Effector CD4-positive, alpha-beta T cell (primary cell): Measurements from ENCODE around the gene FLCN.
"Not testable (repeated sequence)": the region's sequence is repeated elsewhere in the genome, so short reads cannot be mapped to it uniquely, and the experiment has no call there.

ENCODE experiments used
- DNase-seq: peaks from one replicate; pipeline ENCODE4 v3.0.0-alpha.2; 2020
- total RNA-seq: gene quantifications from one replicate; lab custom pipeline; 2026; lab: John Stamatoyannopoulos, UW

FLCN gene
- total RNA-seq: 48.4 reads per million, percentile 67 among the genes with 10 or more reads in this experiment

- DNase-seq: peak; percentile 89
These were observed at the start of gene FLCN for GRCh38 chr17:17237026-17237799. TSS of gene FLCN (minus strand) at chr17:17237168. CDS start at chr17:17228137, 9,031 bp downstream.

GRCh38 chr17:17285951-17286350 lies 49.0 kb upstream of the FLCN start:
- no peak for DNase-seq

- DNase-seq: peak; percentile 97
These were observed 43.9 kb upstream of the FLCN start, which contains the start of gene COPS3 for GRCh38 chr17:17280613-17281549. TSS of gene COPS3 (minus strand) at chr17:17281246. CDS start at chr17:17281186, 60 bp downstream.

GRCh38 chr17:17279316-17279715 lies 42.3 kb upstream of the FLCN start:
- no peak for DNase-seq

GRCh38 chr17:17277431-17277830 lies 40.5 kb upstream of the FLCN start:
- not testable (repeated sequence) for DNase-seq

GRCh38 chr17:17275971-17276370 lies 39.0 kb upstream of the FLCN start:
- no peak for DNase-seq

- no peak for DNase-seq
These were observed 33.2 kb upstream of the FLCN start for GRCh38 chr17:17269926-17270773.

- DNase-seq: no peak
These were observed 27.5 kb upstream of the FLCN start for GRCh38 chr17:17264430-17264829.

GRCh38 chr17:17258998-17259397 lies 22.0 kb upstream of the FLCN start:
- no peak for DNase-seq

- no peak for DNase-seq
These were observed 21.0 kb upstream of the FLCN start for GRCh38 chr17:17258011-17258410.

GRCh38 chr17:17256316-17256715 lies 19.3 kb upstream of the FLCN start:
- no peak for DNase-seq

GRCh38 chr17:17255689-17256088 lies 18.7 kb upstream of the FLCN start:
- not testable (repeated sequence) for DNase-seq

- DNase-seq: no peak
These were observed 17.1 kb upstream of the FLCN start for GRCh38 chr17:17254036-17254435.

- DNase-seq: no peak
These were observed 16.4 kb upstream of the FLCN start for GRCh38 chr17:17253406-17253805.

GRCh38 chr17:17252149-17252661 lies 15.2 kb upstream of the FLCN start:
- DNase-seq: no peak

- no peak for DNase-seq
These were observed 9.9 kb upstream of the FLCN start for GRCh38 chr17:17246879-17247278.

- DNase-seq: no peak
These were observed 6.2 kb upstream of the FLCN start for GRCh38 chr17:17243163-17243562.

- no peak for DNase-seq
These were observed 5.3 kb upstream of the FLCN start for GRCh38 chr17:17242246-17242645.

- DNase-seq: no peak
These were observed 4.7 kb upstream of the FLCN start for GRCh38 chr17:17241656-17242055.

- no peak for DNase-seq
These were observed 2.9 kb upstream of the FLCN start for GRCh38 chr17:17239832-17240231.

GRCh38 chr17:17236295-17237025 lies 508 bp downstream of the FLCN start:
- DNase-seq: no peak
